Natural killer cell (primary cell): ENCODE data around the gene CHL1. TPM values are rescaled to one million over a fixed set of nuclear protein-coding genes. Genes with fewer than 3 reads are reported as not detected.
"Not testable (repeated sequence)": the region's sequence is repeated elsewhere in the genome, so short reads cannot be mapped to it uniquely, and the experiment has no call there.

Experiments used
- ATAC-seq, 3 donors: fragments of 150-1000 bp in 2 of 3; fragments of 200-7000 bp in 1 of 3; cut with Tn5 transposase; 1 replicate in 1 of 3; 2 replicates in 2 of 3; pipeline ENCODE4 v1.10.0; 2021; ENCODE audit warnings: mild to moderate bottlenecking in 2 of 3, moderate library complexity in 2 of 3
- DNase-seq, 2 donors: peaks; one replicate each; pipeline versions ENCODE4 v3.0.0 to v3.0.0-alpha.2; 2013 to 2021; ENCODE audit warnings: mixed read lengths in 1 of 2
- H3K27ac ChIP-seq: one replicate; pipeline ENCODE4 v1.5.1; 2013; ENCODE audit warnings: mild to moderate bottlenecking, low read length
- H3K27me3 ChIP-seq: one replicate; pipeline ENCODE4 v1.6.1; 2013; ENCODE audit warnings: low read length; ENCODE audit not compliant: control insufficient read depth, insufficient read depth
- H3K36me3 ChIP-seq: one replicate; pipeline ENCODE4 v1.6.1; 2013; ENCODE audit warnings: low read length; ENCODE audit not compliant: control insufficient read depth, insufficient read depth
- H3K4me1 ChIP-seq: one replicate; pipeline ENCODE4 v1.6.1; 2013; ENCODE audit warnings: low read length; ENCODE audit not compliant: control insufficient read depth, insufficient read depth
- H3K4me3 ChIP-seq: one replicate; pipeline ENCODE4 v1.5.1; 2013; ENCODE audit warnings: low read length
- H3K9me3 ChIP-seq: one replicate; pipeline ENCODE4 v1.6.1; 2013; ENCODE audit warnings: low read length; ENCODE audit not compliant: control insufficient read depth, insufficient read depth
- H3K27ac Mint-ChIP-seq, 2 donors: one replicate each; pipeline ENCODE4 v1.8.0; 2022; ENCODE audit warnings: mild to moderate bottlenecking in 2 of 2, mixed read lengths in 2 of 2, moderate library complexity in 1 of 2
- H3K27me3 Mint-ChIP-seq, 2 donors: one replicate each; pipeline ENCODE4 v1.8.0; 2022; ENCODE audit warnings: low read depth in 2 of 2, mixed read lengths in 2 of 2
- H3K36me3 Mint-ChIP-seq: one replicate; pipeline ENCODE4 v1.8.0; 2022; ENCODE audit warnings: mixed read lengths
- H3K4me1 Mint-ChIP-seq, 2 donors: one replicate each; pipeline ENCODE4 v1.8.0; 2022; ENCODE audit warnings: mixed read lengths in 2 of 2
- H3K4me3 Mint-ChIP-seq: one replicate; pipeline ENCODE4 v1.8.0; 2022; ENCODE audit warnings: mild to moderate bottlenecking, moderate library complexity, mixed read lengths
- H3K9me3 Mint-ChIP-seq, 2 donors: one replicate each; pipeline ENCODE4 v1.8.0; 2022; ENCODE audit warnings: mixed read lengths in 2 of 2
- WGBS: methylation state at CpG from one replicate; pipeline ENCODE4 v1.1.7; 2013; ENCODE audit warnings: missing lambda C conversion rate; ENCODE audit not compliant: insufficient coverage; 5-methylcytosine and 5-hydroxymethylcytosine counted together
- intact Hi-C: fragments of 100-400 bp; cut with micrococcal nuclease; formaldehyde crosslinking; loops from one replicate; pipeline ENCODE4 v1.14.2; 2022
- total RNA-seq, 4 donors: library from RNA; stranded (reverse); fragments of 120-200 nt in 1 of 4; gene quantifications; one replicate each; pipeline versions ENCODE4 v1.2.3 to v1.2.4, GENCODE V29; 2013 to 2022
- TF ChIP-seq, protein P1 (sequence below): fragments of 200-600 bp; IDR thresholded peaks from one replicate; pipeline ENCODE4 v1.8.0; 2022; ENCODE audit warnings: antibody characterized with exemption

CHL1 gene
- total RNA-seq, 3 donors from 2014 or later (not counting 1 experiment from before 2014, with no cell fraction given), result not detected

DNA sequence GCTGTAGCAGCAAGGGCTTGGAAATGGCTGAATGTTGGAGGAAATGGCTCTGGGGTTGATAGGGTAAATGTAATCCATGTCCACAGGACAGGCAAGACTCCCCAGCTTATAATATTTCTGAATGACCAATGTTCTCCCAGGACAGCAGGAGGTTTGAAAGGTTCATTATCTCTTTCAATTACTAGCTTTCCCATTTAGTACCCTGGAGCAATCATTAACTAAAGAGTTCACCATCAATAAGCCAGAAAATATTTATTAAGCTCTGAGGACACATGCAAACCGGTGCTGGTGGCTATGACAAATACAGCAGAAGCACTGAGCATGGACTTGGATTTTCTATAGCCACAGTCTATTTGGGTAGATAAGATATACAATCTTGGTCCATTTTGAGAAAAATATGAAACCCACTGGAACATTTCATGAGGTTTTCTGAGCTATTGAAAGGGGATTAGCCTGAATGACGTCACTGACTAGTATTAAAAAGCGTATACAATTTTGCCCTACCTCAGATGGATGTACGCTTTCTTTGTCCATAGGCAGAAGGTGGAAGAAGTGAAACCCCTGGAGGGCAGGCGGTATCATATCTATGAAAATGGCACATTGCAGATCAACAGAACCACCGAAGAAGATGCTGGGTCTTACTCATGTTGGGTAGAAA, 166.2 kb downstream of the CHL1 start:
- intact Hi-C loops, result no loop called here
- peaks cover 9 to 10% of the 10 kb centered on the region in 2 donors for H3K9me3 Mint-ChIP-seq
- H3K9me3 ChIP-seq, result no peaks in the 10 kb centered on the region
- no peak overlapping the region for H3K27ac Mint-ChIP-seq
- H3K27ac ChIP-seq, result no peak overlapping the region
- no peak overlapping the region for H3K4me3 ChIP-seq
- H3K27me3 Mint-ChIP-seq, result no peaks in the 10 kb centered on the region
- H3K36me3 Mint-ChIP-seq, result no peaks in the 10 kb centered on the region
- TF ChIP-seq, protein P1, sequence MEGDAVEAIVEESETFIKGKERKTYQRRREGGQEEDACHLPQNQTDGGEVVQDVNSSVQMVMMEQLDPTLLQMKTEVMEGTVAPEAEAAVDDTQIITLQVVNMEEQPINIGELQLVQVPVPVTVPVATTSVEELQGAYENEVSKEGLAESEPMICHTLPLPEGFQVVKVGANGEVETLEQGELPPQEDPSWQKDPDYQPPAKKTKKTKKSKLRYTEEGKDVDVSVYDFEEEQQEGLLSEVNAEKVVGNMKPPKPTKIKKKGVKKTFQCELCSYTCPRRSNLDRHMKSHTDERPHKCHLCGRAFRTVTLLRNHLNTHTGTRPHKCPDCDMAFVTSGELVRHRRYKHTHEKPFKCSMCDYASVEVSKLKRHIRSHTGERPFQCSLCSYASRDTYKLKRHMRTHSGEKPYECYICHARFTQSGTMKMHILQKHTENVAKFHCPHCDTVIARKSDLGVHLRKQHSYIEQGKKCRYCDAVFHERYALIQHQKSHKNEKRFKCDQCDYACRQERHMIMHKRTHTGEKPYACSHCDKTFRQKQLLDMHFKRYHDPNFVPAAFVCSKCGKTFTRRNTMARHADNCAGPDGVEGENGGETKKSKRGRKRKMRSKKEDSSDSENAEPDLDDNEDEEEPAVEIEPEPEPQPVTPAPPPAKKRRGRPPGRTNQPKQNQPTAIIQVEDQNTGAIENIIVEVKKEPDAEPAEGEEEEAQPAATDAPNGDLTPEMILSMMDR, result no peak
- no peaks in the 10 kb centered on the region for H3K27me3 ChIP-seq
- H3K4me3 Mint-ChIP-seq, result no peak overlapping the region
- H3K4me1 Mint-ChIP-seq, result no peaks in the 10 kb centered on the region
- DNase-seq (no peak), ATAC-seq (no peak)
- H3K4me1 ChIP-seq, result no peaks in the 10 kb centered on the region
- no peaks in the 10 kb centered on the region for H3K36me3 ChIP-seq
- 88% methylated on average over 6 of the region's 6 CpGs for WGBS

DNA sequence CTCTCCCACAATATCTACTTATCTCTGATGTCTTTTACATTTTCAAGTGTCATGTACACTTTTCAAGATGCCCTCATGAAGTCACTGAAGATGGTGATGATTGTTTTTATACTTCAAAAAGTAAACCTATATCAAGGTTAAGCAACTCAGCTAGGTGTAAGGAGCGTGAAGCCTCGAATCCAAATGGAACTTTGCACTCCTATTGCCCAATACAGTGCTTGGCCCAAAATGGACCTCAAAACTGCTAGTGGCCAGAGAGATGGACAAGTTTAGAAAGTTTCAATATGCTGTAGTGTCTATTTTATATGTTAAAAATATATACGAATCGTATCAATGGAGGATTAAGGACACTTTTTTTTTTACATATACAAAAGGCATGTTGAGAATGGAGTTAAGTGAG, 167.7 kb downstream of the CHL1 start:
- no peaks in the 10 kb centered on the region for H3K36me3 Mint-ChIP-seq
- no peaks in the 10 kb centered on the region for H3K4me1 Mint-ChIP-seq
- DNase-seq (no peak), ATAC-seq (no peak)
- H3K4me3 ChIP-seq, result no peak overlapping the region
- H3K27me3 ChIP-seq, result no peaks in the 10 kb centered on the region
- no peaks in the 10 kb centered on the region for H3K9me3 ChIP-seq
- intact Hi-C loops, result no loop called here
- H3K27ac Mint-ChIP-seq, result no peak overlapping the region
- H3K4me1 ChIP-seq, result no peaks in the 10 kb centered on the region
- 79% methylated on average over 2 of the region's 4 CpGs for WGBS
- H3K36me3 ChIP-seq, result no peaks in the 10 kb centered on the region
- H3K4me3 Mint-ChIP-seq, result no peak overlapping the region
- H3K9me3 Mint-ChIP-seq, result peaks cover 9 to 11% of the 10 kb centered on the region in 2 donors
- TF ChIP-seq, protein P1, result no peak
- no peaks in the 10 kb centered on the region for H3K27me3 Mint-ChIP-seq
- no peak overlapping the region for H3K27ac ChIP-seq

DNA sequence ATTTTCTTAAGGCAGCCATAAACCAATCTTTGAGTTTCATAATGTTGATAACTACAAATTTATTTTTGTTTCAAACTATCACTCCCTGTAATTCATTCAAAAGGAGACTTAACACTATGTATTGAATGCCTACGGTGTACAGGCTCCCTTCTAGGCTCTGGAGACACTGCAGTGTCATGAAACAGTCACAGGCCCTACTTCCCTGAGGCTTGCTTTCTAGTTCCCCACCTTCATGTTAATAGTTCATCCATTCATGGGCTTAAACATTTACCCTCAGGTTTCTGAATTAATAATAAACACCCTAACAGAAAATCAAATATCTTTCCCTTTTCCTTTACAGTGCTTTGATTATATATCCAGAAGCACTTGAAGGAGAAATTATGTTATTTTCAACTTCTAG, 168.7 kb downstream of the CHL1 start:
- Histone ChIP-seq H3K36me3 (no peaks in the 10 kb centered on the region), H3K4me1 (no peaks in the 10 kb centered on the region), H3K4me3 (no peak overlapping the region), H3K9me3 (no peaks in the 10 kb centered on the region), H3K27me3 (no peaks in the 10 kb centered on the region), H3K27ac (no peak overlapping the region)
- H3K27me3 Mint-ChIP-seq, result no peaks in the 10 kb centered on the region
- no peaks in the 10 kb centered on the region for H3K4me1 Mint-ChIP-seq
- WGBS, result 77% methylated on average over 1 of the region's 1 CpG
- ATAC-seq, result no peak
- peaks cover 6 to 10% of the 10 kb centered on the region in 2 donors for H3K9me3 Mint-ChIP-seq
- H3K36me3 Mint-ChIP-seq, result no peaks in the 10 kb centered on the region
- TF ChIP-seq, protein P1, result no peak
- no peak overlapping the region for H3K4me3 Mint-ChIP-seq
- no peak for DNase-seq
- H3K27ac Mint-ChIP-seq, result no peak overlapping the region
- intact Hi-C loops, result no loop called here

DNA sequence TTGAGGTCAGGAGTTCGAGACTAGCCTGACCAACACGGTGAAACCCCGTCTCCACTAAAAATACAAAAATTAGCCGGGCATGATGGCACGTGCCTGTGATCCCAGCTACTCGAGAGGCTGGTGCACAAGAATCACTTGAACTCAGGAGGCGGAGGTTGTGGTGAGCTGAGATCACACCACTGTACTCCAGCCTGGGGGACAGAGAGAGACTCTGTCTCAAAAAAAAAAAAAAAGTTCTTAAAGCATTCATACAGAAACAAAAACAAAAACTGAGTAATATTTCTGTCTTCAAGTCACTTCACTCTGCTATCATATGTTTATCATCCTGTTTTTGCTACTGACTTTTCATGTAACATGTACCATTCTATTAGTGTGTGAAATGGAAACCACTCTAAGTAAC, 169.7 kb downstream of the CHL1 start:
- H3K9me3 Mint-ChIP-seq, result peaks cover 12 to 14% of the 10 kb centered on the region in 2 donors
- H3K27ac Mint-ChIP-seq, ATAC-seq, H3K4me3 Mint-ChIP-seq, H3K9me3 ChIP-seq, H3K36me3 Mint-ChIP-seq, H3K27me3 ChIP-seq, H3K27me3 Mint-ChIP-seq, intact Hi-C loops, H3K4me1 ChIP-seq, H3K4me3 ChIP-seq, H3K36me3 ChIP-seq, H3K27ac ChIP-seq, H3K4me1 Mint-ChIP-seq, DNase-seq: not testable (repeated sequence)
- WGBS, result 87% methylated on average over 7 of the region's 7 CpGs
